ENCODE data around the gene ANXA8L1. TPM values are rescaled to one million over a fixed set of nuclear protein-coding genes. Genes with fewer than 3 reads are reported as not detected.
"Not testable (repeated sequence)": the region's sequence is repeated elsewhere in the genome, so short reads cannot be mapped to it uniquely, and the experiment has no call there.

ANXA8L1 gene
- total RNA-seq, 1 donor from 2014 or later = 153 TPM

DNA sequence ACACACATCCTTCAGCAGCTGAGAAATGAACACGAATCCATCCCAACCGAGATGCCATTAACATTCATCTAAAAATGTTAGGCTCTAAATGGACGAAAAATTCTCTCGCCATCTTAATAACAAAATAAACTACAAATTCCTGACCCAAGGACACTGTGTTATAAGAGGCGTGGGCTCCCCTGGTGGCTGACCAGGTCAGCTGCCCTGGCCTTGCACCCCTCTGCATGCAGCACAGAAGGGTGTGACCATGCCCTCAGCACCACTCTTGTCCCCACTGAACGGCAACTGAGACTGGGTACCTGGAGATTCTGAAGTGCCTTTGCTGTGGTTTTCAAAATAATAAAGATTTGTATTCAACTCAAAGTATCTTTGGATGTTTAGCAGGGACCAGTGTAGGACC is 15.8 kb downstream of the ANXA8L1 start:
- not testable (repeated sequence) for H3K4me3 ChIP-seq (ENCODE audit: low read depth, low read length); DNase-seq (ENCODE audit: low read depth); FAIRE-seq; H3K27me3 ChIP-seq (ENCODE audit: control insufficient read depth, insufficient read depth, low read length); H3K36me3 ChIP-seq (ENCODE audit: control insufficient read depth, insufficient read depth, low read length)

DNA sequence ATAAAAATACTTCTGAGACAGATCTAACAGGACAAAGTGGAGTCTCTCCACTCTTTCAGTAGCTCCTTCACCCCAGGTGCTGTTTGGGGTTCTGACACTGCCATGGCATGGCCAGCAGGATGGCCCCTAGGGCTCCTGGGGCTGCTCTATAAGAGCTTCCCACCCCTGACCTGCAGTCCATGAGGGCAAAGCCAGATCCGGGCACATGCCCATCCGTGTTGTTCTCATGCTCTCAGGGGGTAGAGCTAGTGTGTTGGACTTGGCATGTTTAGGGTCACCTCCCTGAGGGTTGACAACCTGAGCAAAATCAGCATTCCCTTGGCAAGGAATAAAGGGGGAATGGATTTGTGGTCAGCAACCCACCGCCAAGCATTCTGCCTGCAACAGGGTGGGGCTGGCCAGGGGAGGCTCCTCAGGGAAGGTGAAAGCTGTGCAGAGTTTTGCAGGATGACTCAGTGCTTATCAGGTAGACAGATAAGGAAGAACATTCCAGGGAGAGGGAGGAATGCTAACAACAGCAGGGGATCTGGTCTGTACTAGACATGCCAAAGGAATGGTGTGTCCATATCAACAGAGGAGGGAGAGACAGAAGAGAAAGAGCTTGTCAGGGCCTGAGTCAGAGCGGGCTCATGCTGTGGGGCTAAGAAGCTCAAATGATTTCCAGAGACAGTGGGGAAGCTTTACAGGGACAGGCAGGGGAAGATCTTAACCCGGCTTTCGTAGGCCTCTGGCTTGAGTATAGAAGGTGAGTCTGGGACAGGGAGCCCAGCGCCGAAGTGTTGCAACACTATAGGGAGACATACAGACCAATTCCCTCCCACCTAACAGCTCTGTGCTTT is 21.1 kb downstream of the ANXA8L1 start:
- not testable (repeated sequence) for H3K4me3 ChIP-seq (ENCODE audit: low read depth, low read length); H3K36me3 ChIP-seq (ENCODE audit: control insufficient read depth, insufficient read depth, low read length); H3K27me3 ChIP-seq (ENCODE audit: control insufficient read depth, insufficient read depth, low read length); FAIRE-seq
- peak; percentile 77 for DNase-seq (ENCODE audit: low read depth)

- FAIRE-seq; DNase-seq (ENCODE audit: low read depth); H3K27me3 ChIP-seq (ENCODE audit: control insufficient read depth, insufficient read depth, low read length); H3K36me3 ChIP-seq (ENCODE audit: control insufficient read depth, insufficient read depth, low read length): not testable (repeated sequence)
- H3K4me3 ChIP-seq (ENCODE audit: low read depth, low read length) = peak overlapping the region; percentile 9
Observed at GRCh38 chr10:46397767-46398166, 22.2 kb downstream of the ANXA8L1 start.

- peak overlapping the region; percentile 36 for H3K4me3 ChIP-seq (ENCODE audit: low read depth, low read length)
- not testable (repeated sequence) for H3K36me3 ChIP-seq (ENCODE audit: control insufficient read depth, insufficient read depth, low read length); FAIRE-seq; H3K27me3 ChIP-seq (ENCODE audit: control insufficient read depth, insufficient read depth, low read length)
- peak; percentile 55 for DNase-seq (ENCODE audit: low read depth)
- TF ChIP-seq, protein P1, sequence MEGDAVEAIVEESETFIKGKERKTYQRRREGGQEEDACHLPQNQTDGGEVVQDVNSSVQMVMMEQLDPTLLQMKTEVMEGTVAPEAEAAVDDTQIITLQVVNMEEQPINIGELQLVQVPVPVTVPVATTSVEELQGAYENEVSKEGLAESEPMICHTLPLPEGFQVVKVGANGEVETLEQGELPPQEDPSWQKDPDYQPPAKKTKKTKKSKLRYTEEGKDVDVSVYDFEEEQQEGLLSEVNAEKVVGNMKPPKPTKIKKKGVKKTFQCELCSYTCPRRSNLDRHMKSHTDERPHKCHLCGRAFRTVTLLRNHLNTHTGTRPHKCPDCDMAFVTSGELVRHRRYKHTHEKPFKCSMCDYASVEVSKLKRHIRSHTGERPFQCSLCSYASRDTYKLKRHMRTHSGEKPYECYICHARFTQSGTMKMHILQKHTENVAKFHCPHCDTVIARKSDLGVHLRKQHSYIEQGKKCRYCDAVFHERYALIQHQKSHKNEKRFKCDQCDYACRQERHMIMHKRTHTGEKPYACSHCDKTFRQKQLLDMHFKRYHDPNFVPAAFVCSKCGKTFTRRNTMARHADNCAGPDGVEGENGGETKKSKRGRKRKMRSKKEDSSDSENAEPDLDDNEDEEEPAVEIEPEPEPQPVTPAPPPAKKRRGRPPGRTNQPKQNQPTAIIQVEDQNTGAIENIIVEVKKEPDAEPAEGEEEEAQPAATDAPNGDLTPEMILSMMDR (IDR thresholded peaks at IDR 0.05; ENCODE audit: insufficient read depth, low read length, severe bottlenecking) = peak; percentile 8
Observed at GRCh38 chr10:46398212-46398886, 22.8 kb downstream of the ANXA8L1 start.

DNA sequence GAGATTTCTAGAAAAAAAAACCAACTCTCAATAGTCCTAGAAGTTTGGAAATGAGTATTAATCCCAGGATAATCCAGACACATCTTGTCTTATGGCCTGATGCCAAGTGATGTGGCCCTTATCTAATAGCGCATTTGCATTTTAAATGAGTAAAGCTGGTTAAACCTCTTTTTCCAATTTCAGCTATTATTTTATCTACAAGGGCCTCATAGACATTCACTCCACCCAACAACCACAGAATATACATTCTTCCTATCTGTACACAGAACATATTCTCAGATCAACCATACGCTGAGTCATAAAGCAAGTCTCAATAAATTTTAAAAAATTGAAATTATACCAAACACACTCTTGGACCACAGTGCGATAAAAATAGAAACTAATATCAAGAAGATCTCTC is 34.0 kb downstream of the ANXA8L1 start:
- FAIRE-seq; DNase-seq (ENCODE audit: low read depth); H3K36me3 ChIP-seq (ENCODE audit: control insufficient read depth, insufficient read depth, low read length); H3K27me3 ChIP-seq (ENCODE audit: control insufficient read depth, insufficient read depth, low read length); H3K4me3 ChIP-seq (ENCODE audit: low read depth, low read length): not testable (repeated sequence)

GRCh38 chr10:46411123-46411522 is 35.5 kb downstream of the ANXA8L1 start:
- DNase-seq (ENCODE audit: low read depth); H3K27me3 ChIP-seq (ENCODE audit: control insufficient read depth, insufficient read depth, low read length); H3K4me3 ChIP-seq (ENCODE audit: low read depth, low read length); H3K36me3 ChIP-seq (ENCODE audit: control insufficient read depth, insufficient read depth, low read length); FAIRE-seq: not testable (repeated sequence)

DNA sequence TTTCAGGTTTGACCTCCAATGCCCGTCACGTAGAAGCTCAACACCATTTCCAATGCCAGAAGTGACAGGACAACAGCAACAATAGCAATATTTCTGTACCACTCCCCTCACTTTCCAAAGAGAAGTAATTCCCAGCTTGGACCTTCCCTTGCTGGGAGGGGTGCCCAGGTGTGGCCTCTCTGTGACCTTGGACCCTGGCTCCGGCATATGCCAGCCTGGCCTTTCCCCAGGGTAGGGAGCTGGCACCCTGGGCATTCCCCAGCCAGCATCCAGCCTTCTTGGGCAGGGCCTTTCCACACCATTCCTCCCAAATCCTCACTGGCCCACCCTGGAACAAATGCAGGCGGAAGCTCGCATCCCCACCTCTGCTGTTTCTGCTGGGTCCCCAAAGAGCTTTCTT is 37.1 kb downstream of the ANXA8L1 start:
- not testable (repeated sequence) for H3K36me3 ChIP-seq (ENCODE audit: control insufficient read depth, insufficient read depth, low read length); H3K4me3 ChIP-seq (ENCODE audit: low read depth, low read length); H3K27me3 ChIP-seq (ENCODE audit: control insufficient read depth, insufficient read depth, low read length); DNase-seq (ENCODE audit: low read depth); FAIRE-seq

DNA sequence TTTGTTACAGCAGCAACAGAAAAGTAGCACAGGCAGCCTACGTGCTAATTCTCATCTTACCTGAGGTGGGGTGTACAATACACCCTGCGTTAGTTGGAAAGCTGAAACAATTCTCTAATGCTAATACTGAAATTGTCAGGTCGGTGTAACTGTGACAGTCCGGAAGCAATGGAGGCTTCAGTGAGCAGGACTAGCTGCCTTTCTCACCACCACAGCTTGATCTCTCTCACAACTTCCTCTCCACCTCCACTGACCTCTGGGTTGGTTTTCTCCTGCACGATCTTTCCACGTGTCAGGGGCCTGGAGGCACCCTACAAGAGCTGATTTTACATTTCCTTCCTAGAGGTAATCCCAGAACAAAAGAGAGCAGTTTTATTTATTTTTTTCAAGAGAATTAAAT is 39.7 kb downstream of the ANXA8L1 start:
- DNase-seq (ENCODE audit: low read depth); H3K4me3 ChIP-seq (ENCODE audit: low read depth, low read length); FAIRE-seq; H3K36me3 ChIP-seq (ENCODE audit: control insufficient read depth, insufficient read depth, low read length); H3K27me3 ChIP-seq (ENCODE audit: control insufficient read depth, insufficient read depth, low read length): not testable (repeated sequence)

DNA sequence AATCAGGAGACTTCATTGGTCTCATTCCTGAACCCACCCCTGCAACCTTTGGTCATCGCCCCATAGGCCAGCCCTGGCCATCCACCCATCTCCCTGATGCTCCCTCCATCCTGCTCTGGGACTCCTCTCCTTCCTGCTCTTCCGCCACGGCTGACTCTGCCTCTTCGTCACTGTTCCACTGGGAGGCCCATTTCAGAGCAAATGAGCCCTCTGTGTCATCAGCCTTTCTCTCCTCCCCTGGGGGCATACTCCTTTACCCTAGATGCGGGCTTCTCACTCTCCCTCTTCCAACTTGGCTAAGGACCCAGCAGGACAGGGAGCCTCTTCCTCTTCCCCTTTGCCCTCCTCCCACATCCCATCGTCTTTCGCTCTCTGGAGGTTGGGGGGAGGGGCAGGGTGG is 42.7 kb downstream of the ANXA8L1 start:
- not testable (repeated sequence) for H3K4me3 ChIP-seq (ENCODE audit: low read depth, low read length); DNase-seq (ENCODE audit: low read depth); FAIRE-seq; H3K36me3 ChIP-seq (ENCODE audit: control insufficient read depth, insufficient read depth, low read length); H3K27me3 ChIP-seq (ENCODE audit: control insufficient read depth, insufficient read depth, low read length)

DNA sequence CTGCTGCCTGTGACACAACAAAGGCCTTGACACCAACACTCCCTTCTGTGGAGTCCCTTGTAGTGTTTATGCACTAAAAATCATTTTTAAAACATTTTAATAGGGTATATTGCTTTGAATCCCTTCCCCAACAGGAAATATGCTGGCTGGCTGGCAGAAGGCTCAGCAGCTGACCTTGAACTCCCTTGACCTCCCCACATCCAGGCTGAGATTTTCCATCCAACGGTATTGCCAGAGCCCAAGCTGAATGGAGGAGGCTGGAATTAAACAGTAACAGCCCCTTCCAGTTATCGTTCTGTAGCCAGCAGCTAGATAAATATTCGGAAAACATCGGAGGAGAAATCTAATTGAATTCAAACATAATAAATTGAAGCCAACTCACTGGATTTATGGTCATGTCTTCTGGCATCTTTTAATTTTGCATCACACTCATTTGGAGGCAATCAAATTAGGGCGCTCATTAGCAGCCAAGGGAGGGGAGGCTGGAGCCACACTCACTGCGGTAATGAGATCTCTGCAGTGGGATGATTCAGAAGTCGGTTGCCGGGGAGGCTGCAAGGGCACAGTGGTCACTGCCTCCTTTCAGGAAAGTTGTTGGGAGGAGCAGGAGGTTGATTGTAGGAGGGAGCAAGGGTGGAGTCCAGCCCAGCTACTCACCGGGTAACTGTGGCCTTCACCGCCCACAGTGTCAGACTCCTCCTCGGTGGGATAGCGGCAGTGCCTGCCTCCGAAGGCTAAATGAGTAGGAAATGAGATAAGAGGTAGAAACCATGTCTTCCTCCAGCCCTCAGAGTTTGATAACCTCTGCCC is 44.2 kb downstream of the ANXA8L1 start:
- not testable (repeated sequence) for FAIRE-seq; H3K36me3 ChIP-seq (ENCODE audit: control insufficient read depth, insufficient read depth, low read length); DNase-seq (ENCODE audit: low read depth); H3K27me3 ChIP-seq (ENCODE audit: control insufficient read depth, insufficient read depth, low read length); H3K4me3 ChIP-seq (ENCODE audit: low read depth, low read length)

- DNase-seq (ENCODE audit: low read depth); H3K27me3 ChIP-seq (ENCODE audit: control insufficient read depth, insufficient read depth, low read length); H3K4me3 ChIP-seq (ENCODE audit: low read depth, low read length); H3K36me3 ChIP-seq (ENCODE audit: control insufficient read depth, insufficient read depth, low read length): not testable (repeated sequence)
- FAIRE-seq = peak; percentile 66
Observed at GRCh38 chr10:46423550-46423949, 48.0 kb downstream of the ANXA8L1 start.

- not testable (repeated sequence) for H3K36me3 ChIP-seq (ENCODE audit: control insufficient read depth, insufficient read depth, low read length); FAIRE-seq; DNase-seq (ENCODE audit: low read depth); H3K4me3 ChIP-seq (ENCODE audit: low read depth, low read length); H3K27me3 ChIP-seq (ENCODE audit: control insufficient read depth, insufficient read depth, low read length)
Observed at GRCh38 chr10:46440942-46441341, 65.4 kb downstream of the ANXA8L1 start.
